Measurements from ENCODE around the gene CWF19L1.
"Not testable (repeated sequence)": the region's sequence is repeated elsewhere in the genome, so short reads cannot be mapped to it uniquely, and the experiment has no call there.

GRCh38 chr10:100276971-100277370 is 9.5 kb upstream of the CWF19L1 start:
- TF ChIP-seq POLR2AphosphoS5, CTCF (IDR thresholded peaks at IDR 0.05): not testable (repeated sequence)
